HCT116 (cell line): Measurements from ENCODE around the gene CACNA2D3. TPM values are rescaled to one million over a fixed set of nuclear protein-coding genes. Genes with fewer than 3 reads are reported as not detected.

ENCODE experiments used
- ATAC-seq: fragments of 200-7000 bp; cut with Tn5 transposase; 2 replicates; pipeline ENCODE4 v1.9.1; 2020; ENCODE audit warnings: mild to moderate bottlenecking, moderate library complexity
- BruUV-seq: library from RNA; stranded (reverse); fragments of 400-500 nt; replicated peaks from 2 replicates; lab custom pipeline; 2021; lab: Mats Ljungman, UMichigan
- CTCF ChIA-PET: fragments of 300-600 bp; sonication (Branson Sonifier 250); formaldehyde crosslinking; loops from one replicate; lab custom pipeline; 2021; ENCODE audit warnings: antibody characterized with exemption; lab: Charles Lee
- POLR2A ChIA-PET: fragments of 300-600, 350-600 bp; sonication (Branson Sonifier 250); formaldehyde crosslinking; loops from one replicate; lab custom pipeline; 2021; ENCODE audit warnings: antibody characterized with exemption; lab: Charles Lee
- RAD21 ChIA-PET, 2 experiments: fragments of 300-600 bp; sonication (Branson Sonifier 250); formaldehyde crosslinking; loops; one replicate each; lab custom pipeline; 2023; ENCODE audit warnings: low total read pairs in 2 of 2; ENCODE audit not compliant: uncharacterized antibody in 2 of 2, unreplicated experiment in 2 of 2, low non-redundant PET in 1 of 2; lab: Charles Lee
- DNase-seq: peaks from one replicate; pipeline ENCODE4 v3.0.0-alpha.2; 2010; ENCODE audit warnings: low read depth, low spot score
- H2AFZ ChIP-seq: fragments of 200-600 bp; shearing (Covaris generic), sonication (generic); 2 replicates; pipeline ENCODE4 v1.6.1; 2017; ENCODE audit warnings: low read depth, mixed run types, mixed read lengths, antibody characterized with exemption, low read length; ENCODE audit not compliant: poor library complexity, severe bottlenecking
- H3K27ac ChIP-seq: 2 replicates; pipeline ENCODE4 v1.5.1; 2012; ENCODE audit warnings: low read depth, low read length
- H3K27me3 ChIP-seq: fragments of 200-600 bp; sonication (generic); 2 replicates; pipeline ENCODE4 v1.6.1; 2016; ENCODE audit warnings: mixed run types, low read length, mixed read lengths; ENCODE audit not compliant: insufficient read depth
- H3K36me3 ChIP-seq, 2 experiments: fragments of 200-500 bp in 1 of 2; fragments of 200-600 bp in 1 of 2; sonication (Bioruptor generic) in 1 of 2; sonication (generic) in 1 of 2; 2 replicates each; pipeline versions ENCODE4 v1.5.1 to v1.6.1; 2014 to 2016; ENCODE audit warnings: low read length in 2 of 2, inconsistent platforms in 1 of 2, mixed read lengths in 1 of 2, mixed run types in 1 of 2; ENCODE audit not compliant: insufficient read depth in 2 of 2, control insufficient read depth in 1 of 2
- H3K4me1 ChIP-seq, 2 experiments: fragments of 200-600 bp in 1 of 2; sonication (generic) in 1 of 2; 2 replicates each; pipeline versions ENCODE4 v1.5.1 to v1.6.1; 2012 to 2017; ENCODE audit warnings: low read length in 2 of 2, inconsistent platforms in 1 of 2, mild to moderate bottlenecking in 1 of 2, mixed read lengths in 1 of 2, mixed run types in 1 of 2, moderate library complexity in 1 of 2; ENCODE audit not compliant: insufficient read depth in 2 of 2, control insufficient read depth in 1 of 2
- H3K4me2 ChIP-seq: fragments of 200-600 bp; sonication (generic); 2 replicates; pipeline ENCODE4 v1.6.1; 2017; ENCODE audit warnings: mixed run types, low read length, mixed read lengths
- H3K4me3 ChIP-seq, 2 experiments: fragments of 200-600 bp in 1 of 2; sonication (generic) in 1 of 2; replicated peaks in 1 of 2; 2 replicates each; pipeline ENCODE4 v1.5.1; 2011 to 2016; ENCODE audit warnings: low read length in 2 of 2, control low read depth in 1 of 2, low read depth in 1 of 2, mild to moderate bottlenecking in 1 of 2, mixed read lengths in 1 of 2, mixed run types in 1 of 2
- H3K79me2 ChIP-seq: fragments of 200-600 bp; sonication (generic); 2 replicates; pipeline ENCODE4 v1.6.1; 2017; ENCODE audit warnings: mild to moderate bottlenecking, mixed run types, low read length, moderate library complexity, mixed read lengths; ENCODE audit not compliant: insufficient read depth
- H3K9ac ChIP-seq: fragments of 200-600 bp; sonication (generic); 2 replicates; pipeline ENCODE4 v1.6.1; 2016; ENCODE audit warnings: low read length, mixed read lengths
- H3K9me2 ChIP-seq: fragments of 200-600 bp; sonication (generic), shearing (Covaris generic); 2 replicates; pipeline ENCODE4 v1.6.1; 2017; ENCODE audit warnings: mixed run types, mild to moderate bottlenecking, moderate library complexity; ENCODE audit not compliant: insufficient read depth
- H3K9me3 ChIP-seq, 2 experiments: fragments of 200-500 bp in 1 of 2; fragments of 200-600 bp in 1 of 2; sonication (Bioruptor generic) in 1 of 2; sonication (generic) in 1 of 2; 2 replicates each; pipeline ENCODE4 v1.6.1; 2014 to 2017; ENCODE audit warnings: low read length in 2 of 2, mixed read lengths in 2 of 2, inconsistent platforms in 1 of 2, low read depth in 1 of 2, mild to moderate bottlenecking in 1 of 2, mixed run types in 1 of 2, moderate library complexity in 1 of 2; ENCODE audit not compliant: control insufficient read depth in 1 of 2, insufficient read depth in 1 of 2
- H4K20me1 ChIP-seq: fragments of 200-600 bp; sonication (generic), shearing (Covaris generic); 2 replicates; pipeline ENCODE4 v1.6.1; 2017; ENCODE audit warnings: mixed run types, mild to moderate bottlenecking, moderate library complexity; ENCODE audit not compliant: insufficient read depth
- EZH2phosphoT487 ChIP-seq: fragments of 200-600 bp; IDR thresholded peaks from 2 replicates; pipeline ENCODE4 v1.6.1; 2018; ENCODE audit warnings: antibody characterized with exemption, borderline replicate concordance
- FOSL1 ChIP-seq: IDR thresholded peaks from 2 replicates; pipeline ENCODE4 v1.6.1; 2012; ENCODE audit warnings: low read depth
- JUND ChIP-seq: IDR thresholded peaks from 2 replicates; pipeline ENCODE4 v1.6.1; 2012
- MAX ChIP-seq: IDR thresholded peaks from 2 replicates; pipeline ENCODE4 v1.6.1; 2012
- POLR2A ChIP-seq: IDR thresholded peaks from 2 replicates; pipeline ENCODE4 v1.7.0; 2011; ENCODE audit warnings: borderline replicate concordance; ENCODE audit not compliant: insufficient read depth, insufficient read length; ENCODE audit errors: extremely low read depth
- RAD21 ChIP-seq: IDR thresholded peaks from 2 replicates; pipeline ENCODE4 v1.6.1; 2012; ENCODE audit warnings: low read depth, mild to moderate bottlenecking
- SIN3A ChIP-seq: IDR thresholded peaks from 2 replicates; pipeline ENCODE4 v1.6.1; 2012; ENCODE audit warnings: low read depth
- TCF7L2 ChIP-seq: IDR thresholded peaks from 2 replicates; pipeline ENCODE4 v1.7.0; 2011; ENCODE audit warnings: borderline replicate concordance, inconsistent platforms; ENCODE audit not compliant: insufficient read depth, insufficient read length; ENCODE audit errors: extremely low read depth
- ZFX ChIP-seq: fragments of 450-650 bp; IDR thresholded peaks from 2 replicates; pipeline ENCODE4 v1.6.1; 2017
- intact Hi-C: fragments of 100-400 bp; cut with micrococcal nuclease; formaldehyde crosslinking; loops from 2 replicates; pipeline ENCODE4 v1.10.0; 2022
- total RNA-seq: library from RNA; stranded (reverse); gene quantifications from one replicate; pipeline ENCODE4 v1.2.1, GENCODE V29; 2021; ENCODE audit not compliant: unreplicated experiment
- TF ChIP-seq, protein P1 (sequence below), 3 experiments: fragments of 200-600 bp in 1 of 3; sonication (generic) in 1 of 3; IDR thresholded peaks in 2 of 3; conservative IDR thresholded peaks in 1 of 3; 2 replicates each; pipeline ENCODE4 v1.5.1; 2012 to 2017; ENCODE audit warnings: low read depth in 2 of 3, low read length in 2 of 3, antibody characterized with exemption in 1 of 3, borderline replicate concordance in 1 of 3, control low read depth in 1 of 3, mild to moderate bottlenecking in 1 of 3, mixed read lengths in 1 of 3, mixed run types in 1 of 3, moderate library complexity in 1 of 3; ENCODE audit not compliant: insufficient read depth in 1 of 3

CACNA2D3 gene
- total RNA-seq, 1 experiment from 2014 or later, result 0.20 TPM

DNA sequence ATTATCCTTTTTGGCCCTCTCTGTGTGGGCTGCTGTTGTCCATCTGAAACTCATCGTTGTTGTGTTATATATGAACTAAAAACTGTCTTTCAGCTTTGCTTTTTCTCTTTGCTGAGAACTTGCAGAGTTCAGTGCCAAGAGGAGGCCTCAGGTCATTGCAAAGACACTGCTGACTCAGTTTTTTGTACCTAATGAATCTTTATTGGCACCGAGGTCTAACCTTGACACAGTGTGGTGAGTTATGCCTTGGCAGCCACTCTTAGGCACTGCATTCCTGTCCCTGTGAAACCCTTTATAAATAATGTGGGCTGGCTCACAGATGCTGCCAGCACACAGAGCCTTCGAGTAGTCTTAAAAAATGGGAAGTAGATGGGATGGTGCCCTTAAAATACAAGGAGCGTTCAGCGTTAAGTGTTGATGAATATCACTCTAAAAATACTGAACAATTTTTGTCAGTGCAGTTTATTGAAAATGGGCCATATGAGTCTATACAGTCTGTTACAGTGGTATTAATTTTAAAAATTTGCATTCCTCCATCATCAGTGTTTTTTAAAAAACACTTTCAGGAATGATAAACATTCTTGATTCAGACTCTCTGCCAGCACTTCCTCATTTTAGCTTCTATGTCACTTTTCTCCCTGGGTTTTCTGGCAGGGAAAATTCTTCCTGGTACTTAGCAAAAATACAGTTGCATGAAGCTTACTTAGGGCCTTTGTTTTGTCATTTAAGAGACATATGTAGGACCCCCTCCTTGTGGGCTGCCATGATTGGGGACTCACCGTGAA lies 234.1 kb downstream of the CACNA2D3 start:
- H3K4me1 ChIP-seq, result no peaks in the 10 kb centered on the region
- TF ChIP-seq RAD21 (no peak), TCF7L2 (no peak), SIN3A (no peak), FOSL1 (no peak), EZH2phosphoT487 (no peak), JUND (no peak), MAX (no peak), ZFX (no peak), POLR2A (no peak)
- TF ChIP-seq, protein P1, sequence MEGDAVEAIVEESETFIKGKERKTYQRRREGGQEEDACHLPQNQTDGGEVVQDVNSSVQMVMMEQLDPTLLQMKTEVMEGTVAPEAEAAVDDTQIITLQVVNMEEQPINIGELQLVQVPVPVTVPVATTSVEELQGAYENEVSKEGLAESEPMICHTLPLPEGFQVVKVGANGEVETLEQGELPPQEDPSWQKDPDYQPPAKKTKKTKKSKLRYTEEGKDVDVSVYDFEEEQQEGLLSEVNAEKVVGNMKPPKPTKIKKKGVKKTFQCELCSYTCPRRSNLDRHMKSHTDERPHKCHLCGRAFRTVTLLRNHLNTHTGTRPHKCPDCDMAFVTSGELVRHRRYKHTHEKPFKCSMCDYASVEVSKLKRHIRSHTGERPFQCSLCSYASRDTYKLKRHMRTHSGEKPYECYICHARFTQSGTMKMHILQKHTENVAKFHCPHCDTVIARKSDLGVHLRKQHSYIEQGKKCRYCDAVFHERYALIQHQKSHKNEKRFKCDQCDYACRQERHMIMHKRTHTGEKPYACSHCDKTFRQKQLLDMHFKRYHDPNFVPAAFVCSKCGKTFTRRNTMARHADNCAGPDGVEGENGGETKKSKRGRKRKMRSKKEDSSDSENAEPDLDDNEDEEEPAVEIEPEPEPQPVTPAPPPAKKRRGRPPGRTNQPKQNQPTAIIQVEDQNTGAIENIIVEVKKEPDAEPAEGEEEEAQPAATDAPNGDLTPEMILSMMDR (IDR thresholded peaks at IDR 0.05 in 2 of 3, conservative IDR thresholded peaks at IDR 0.05 in 1 of 3; ENCODE audit: borderline replicate concordance in 1 of 3, insufficient read depth in 1 of 3, low read depth in 2 of 3, low read length in 2 of 3), result no peak
- H3K9me2 ChIP-seq, result no peaks in the 10 kb centered on the region
- BruUV-seq, result no TSS peak
- no peaks in the 10 kb centered on the region for H3K36me3 ChIP-seq
- peaks cover 5% of the 10 kb centered on the region; the same call in 1 of the 2 replicates for H3K27me3 ChIP-seq
- no peak overlapping the region for H3K4me2 ChIP-seq
- intact Hi-C loops, result no loop called here
- no peaks in the 10 kb centered on the region for H3K9me3 ChIP-seq
- H2AFZ ChIP-seq, result no peak overlapping the region
- H3K4me3 ChIP-seq, result no peak overlapping the region
- no peak for ATAC-seq
- H3K9ac ChIP-seq, result no peak overlapping the region
- H3K79me2 ChIP-seq, result no peaks in the 10 kb centered on the region
- ChIA-PET RAD21 (no interaction called here), CTCF (no interaction called here), POLR2A (no interaction called here)
- DNase-seq, result no peak
- H4K20me1 ChIP-seq, result no peaks in the 10 kb centered on the region
- no peak overlapping the region for H3K27ac ChIP-seq
